GM12872 (cell line): ENCODE measurements around the gene ZSWIM2.

Source experiments
- TF ChIP-seq, protein P1 (sequence below): IDR thresholded peaks from 3 replicates; pipeline ENCODE4 v1.5.1; 2011; ENCODE audit warnings: low read depth, mild to moderate bottlenecking, low read length, moderate library complexity; ENCODE audit not compliant: insufficient read depth

The ZSWIM2 gene, protein sequence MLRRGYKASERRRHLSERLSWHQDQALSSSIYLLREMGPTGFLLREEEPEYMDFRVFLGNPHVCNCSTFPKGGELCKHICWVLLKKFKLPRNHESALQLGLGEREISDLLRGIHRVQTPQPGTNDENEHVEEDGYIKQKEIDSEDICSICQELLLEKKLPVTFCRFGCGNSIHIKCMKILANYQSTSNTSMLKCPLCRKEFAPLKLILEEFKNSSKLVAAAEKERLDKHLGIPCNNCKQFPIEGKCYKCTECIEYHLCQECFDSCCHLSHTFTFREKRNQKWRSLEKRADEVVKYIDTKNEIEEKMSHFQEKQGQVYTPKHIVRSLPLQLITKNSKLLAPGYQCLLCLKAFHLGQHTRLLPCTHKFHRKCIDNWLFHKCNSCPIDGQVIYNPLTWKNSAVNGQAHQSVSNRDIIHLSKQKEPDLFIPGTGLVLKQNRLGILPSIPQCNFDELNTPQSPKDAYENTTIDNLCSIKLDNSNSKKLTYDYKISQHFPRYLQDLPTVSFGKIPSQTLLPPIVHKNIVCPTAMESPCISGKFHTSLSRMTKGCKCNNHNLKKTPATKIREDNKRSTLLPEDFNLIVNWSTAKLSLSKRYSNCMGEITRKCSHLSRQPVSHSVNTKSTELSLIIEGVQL

DNA sequence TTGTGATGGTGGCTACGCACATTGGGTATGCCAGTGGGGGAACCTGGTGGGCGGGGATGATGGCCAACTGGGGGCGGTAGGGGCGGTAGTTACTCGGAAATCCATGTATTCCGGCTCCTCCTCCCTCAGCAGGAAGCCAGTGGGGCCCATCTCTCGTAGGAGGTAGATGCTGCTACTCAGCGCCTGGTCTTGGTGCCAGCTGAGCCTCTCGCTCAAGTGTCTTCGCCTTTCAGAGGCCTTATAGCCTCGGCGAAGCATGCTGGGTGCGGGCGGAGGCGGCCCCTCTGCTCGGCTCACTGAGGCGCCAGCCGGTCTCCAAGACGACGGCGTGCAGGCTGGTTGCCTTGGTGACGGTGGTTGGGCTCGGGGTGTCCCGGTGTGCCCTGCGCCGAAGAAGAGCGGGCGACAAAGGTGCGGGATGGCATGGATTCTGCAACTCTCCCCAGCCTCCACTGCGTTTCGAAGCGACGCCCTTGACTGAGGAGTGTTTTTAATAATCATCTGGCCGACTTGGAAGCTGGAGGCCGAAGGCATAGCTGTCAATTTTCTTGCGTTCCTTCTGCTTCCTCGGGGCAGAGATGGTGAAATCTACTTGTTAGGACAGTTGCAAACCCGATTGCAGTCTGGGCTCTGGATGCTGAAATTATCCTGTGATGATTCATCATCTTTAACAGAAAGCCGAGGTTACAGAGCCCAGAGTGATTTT is at the start of gene ZSWIM2:
Gene ZSWIM2, minus strand, starts transcription at position 298 of the 706 bp plus-strand sequence. Its CDS starts 40 bp downstream, at position 258.
- TF ChIP-seq, protein P1, sequence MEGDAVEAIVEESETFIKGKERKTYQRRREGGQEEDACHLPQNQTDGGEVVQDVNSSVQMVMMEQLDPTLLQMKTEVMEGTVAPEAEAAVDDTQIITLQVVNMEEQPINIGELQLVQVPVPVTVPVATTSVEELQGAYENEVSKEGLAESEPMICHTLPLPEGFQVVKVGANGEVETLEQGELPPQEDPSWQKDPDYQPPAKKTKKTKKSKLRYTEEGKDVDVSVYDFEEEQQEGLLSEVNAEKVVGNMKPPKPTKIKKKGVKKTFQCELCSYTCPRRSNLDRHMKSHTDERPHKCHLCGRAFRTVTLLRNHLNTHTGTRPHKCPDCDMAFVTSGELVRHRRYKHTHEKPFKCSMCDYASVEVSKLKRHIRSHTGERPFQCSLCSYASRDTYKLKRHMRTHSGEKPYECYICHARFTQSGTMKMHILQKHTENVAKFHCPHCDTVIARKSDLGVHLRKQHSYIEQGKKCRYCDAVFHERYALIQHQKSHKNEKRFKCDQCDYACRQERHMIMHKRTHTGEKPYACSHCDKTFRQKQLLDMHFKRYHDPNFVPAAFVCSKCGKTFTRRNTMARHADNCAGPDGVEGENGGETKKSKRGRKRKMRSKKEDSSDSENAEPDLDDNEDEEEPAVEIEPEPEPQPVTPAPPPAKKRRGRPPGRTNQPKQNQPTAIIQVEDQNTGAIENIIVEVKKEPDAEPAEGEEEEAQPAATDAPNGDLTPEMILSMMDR = no peak

DNA sequence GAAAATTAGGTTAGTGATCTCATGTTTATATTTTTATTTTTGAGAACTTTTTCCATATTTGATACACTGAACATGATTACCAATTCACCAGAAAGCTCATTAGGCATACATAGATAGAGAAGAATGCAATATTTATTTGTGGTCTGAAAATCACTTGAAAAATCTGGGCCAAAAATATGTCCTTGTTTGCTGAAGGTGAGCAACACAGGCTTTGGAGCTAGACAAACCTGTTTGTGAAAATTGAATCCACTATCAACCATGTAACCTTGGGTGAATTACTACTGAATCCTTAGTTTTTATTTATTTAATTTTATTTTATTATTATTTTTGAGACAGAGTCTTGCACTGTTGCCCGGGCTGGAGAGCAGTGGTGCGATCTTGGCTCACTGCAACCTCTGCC is 46.5 kb upstream of the ZSWIM2 start:
- TF ChIP-seq, protein P1 = no peak

DNA sequence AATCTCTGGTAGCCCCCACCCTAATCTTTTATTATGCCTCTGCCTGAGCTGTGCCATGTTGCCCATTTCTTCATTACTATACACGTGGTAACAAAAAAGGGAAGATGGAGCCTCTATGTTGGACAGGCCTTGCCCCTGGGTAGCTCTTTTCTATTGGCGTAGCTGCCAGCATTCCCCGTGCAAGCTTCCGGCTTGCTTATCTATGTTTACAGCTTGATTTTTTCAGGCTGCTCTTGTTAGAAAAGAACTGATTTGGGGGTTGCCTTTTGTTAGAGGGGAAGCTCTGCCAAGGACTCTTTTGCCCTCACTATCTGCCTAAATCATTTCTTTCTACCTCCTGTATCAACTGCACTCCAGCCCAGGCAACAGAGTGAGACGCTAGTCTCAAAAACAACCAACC is 45.5 kb upstream of the ZSWIM2 start:
- TF ChIP-seq, protein P1 = no peak

DNA sequence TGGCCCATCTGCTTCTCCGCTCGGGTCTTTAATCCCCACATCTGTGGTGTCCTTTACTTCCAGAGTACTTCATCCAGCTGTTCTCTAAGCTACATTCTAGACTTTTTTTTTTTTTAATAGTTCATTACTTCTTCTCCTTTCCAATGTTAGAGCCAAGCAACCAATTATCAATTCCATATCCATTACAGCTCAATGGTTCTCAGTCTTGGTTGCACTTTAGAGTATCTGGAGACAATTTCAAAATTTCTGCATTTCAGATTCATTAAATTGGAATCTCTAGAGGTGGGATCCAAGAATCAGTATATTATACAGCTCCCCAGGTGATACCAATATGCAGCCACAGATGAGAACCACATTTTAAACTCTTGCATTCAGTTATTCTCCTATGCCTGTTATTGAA is 43.9 kb upstream of the ZSWIM2 start:
- TF ChIP-seq, protein P1 = no peak

DNA sequence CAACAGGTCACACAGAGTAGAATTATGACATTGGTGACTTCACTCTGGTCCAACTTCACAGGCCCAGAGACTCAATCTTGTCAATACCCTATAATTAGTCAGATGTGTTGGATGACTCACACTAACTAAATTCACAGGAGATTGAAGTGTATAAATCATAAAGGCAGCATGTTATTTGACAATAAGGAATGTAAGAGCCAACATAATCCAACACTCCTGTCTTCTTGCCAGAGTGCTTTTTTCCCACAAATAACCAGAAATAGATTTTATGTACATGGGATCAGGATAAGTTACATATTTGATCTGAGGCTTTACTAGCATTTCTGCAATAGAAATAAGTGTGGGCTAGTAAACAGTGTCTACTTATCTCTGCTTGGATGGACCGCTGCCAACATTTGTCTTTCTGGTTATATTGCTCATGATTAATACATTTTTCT is 42.2 kb upstream of the ZSWIM2 start:
- TF ChIP-seq, protein P1 = no peak

DNA sequence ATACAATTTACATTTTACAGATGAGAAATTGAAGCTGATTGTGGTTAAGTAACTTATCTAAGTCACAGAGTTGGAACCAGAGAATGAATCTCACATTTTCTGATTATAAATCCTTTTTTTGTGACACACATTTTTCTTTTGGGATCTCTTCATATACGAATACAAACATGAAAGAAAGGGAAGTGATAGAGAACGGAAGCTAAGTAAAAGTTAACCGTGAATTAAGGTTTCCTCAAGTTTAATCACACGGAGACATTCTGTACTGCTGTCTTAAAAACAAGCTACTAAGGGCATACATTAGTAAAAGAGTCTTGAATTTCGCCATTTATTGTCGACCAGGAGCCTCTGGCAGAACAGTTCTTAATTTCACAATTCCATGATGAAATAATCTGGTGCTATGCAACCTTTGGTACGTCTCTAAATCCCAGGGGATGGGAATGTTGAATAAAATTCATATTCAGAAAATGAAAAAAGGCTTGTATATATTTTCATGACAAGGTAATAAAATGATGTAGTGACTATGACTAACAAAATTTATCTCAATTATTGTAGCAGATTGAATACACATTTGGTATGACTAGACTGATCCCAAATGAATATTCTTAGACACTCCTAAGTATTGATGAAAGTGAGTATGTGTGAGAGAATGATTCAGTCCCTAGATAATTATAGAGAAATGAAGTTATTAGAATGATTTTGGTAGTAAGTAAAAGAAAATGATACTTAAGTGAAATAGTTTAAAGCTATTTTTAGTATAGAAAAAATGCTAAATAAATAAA is 40.3 kb upstream of the ZSWIM2 start:
- TF ChIP-seq, protein P1 = no peak
